ENCODE results near the gene SURF2.

GRCh38 chr9:133366435-133366834 is 10.1 kb downstream of the SURF2 start:
- TF ChIP-seq CTCF (IDR thresholded peaks at IDR 0.05) (no peak), POLR2AphosphoS5 (IDR thresholded peaks at IDR 0.05) (no peak), POLR2A (IDR thresholded peaks at IDR 0.05) (no peak)

All from upper lobe of left lung (tissue), 4 donors.